Muscle of leg (tissue), 16 donors: ENCODE data around the gene MACROH2A1. TPM values are rescaled to one million over a fixed set of nuclear protein-coding genes. Genes with fewer than 3 reads are reported as not detected.

Experiments
- DNase-seq: peaks from one replicate; pipeline ENCODE4 v3.0.0; 2013
- H3K27ac ChIP-seq: one replicate; pipeline ENCODE4 v1.5.1; 2013; ENCODE audit warnings: mild to moderate bottlenecking, low read length, control low read depth
- H3K27me3 ChIP-seq: one replicate; pipeline ENCODE4 v1.6.1; 2013; ENCODE audit warnings: low read length; ENCODE audit not compliant: control insufficient read depth, insufficient read depth
- H3K36me3 ChIP-seq: one replicate; pipeline ENCODE4 v1.6.1; 2013; ENCODE audit warnings: low read length; ENCODE audit not compliant: control insufficient read depth, insufficient read depth
- H3K4me1 ChIP-seq: one replicate; pipeline ENCODE4 v1.6.1; 2013; ENCODE audit warnings: low read length; ENCODE audit not compliant: control insufficient read depth, insufficient read depth
- H3K4me3 ChIP-seq: one replicate; pipeline ENCODE4 v1.5.1; 2013; ENCODE audit warnings: low read length, control low read depth
- H3K9me3 ChIP-seq: replicated peaks from 2 replicates; pipeline ENCODE4 v1.6.1; 2013; ENCODE audit warnings: low read depth, low read length; ENCODE audit not compliant: control insufficient read depth
- WGBS: methylation state at CpG from one replicate; pipeline ENCODE4 v1.1.5; 2013; ENCODE audit warnings: missing lambda C conversion rate; ENCODE audit not compliant: insufficient coverage; 5-methylcytosine and 5-hydroxymethylcytosine counted together
- long read RNA-seq, 11 donors: transcript quantifications; one replicate each; lab custom pipeline, GENCODE V29; 2026
- polyA plus RNA-seq, 8 donors: library from polyadenylated mRNA; unstranded; fragments of 120-200 nt; gene quantifications; one replicate each; pipeline versions ENCODE4 v1.2.1 to v1.2.3, GENCODE V29; 2013; ENCODE audit warnings: inconsistent platforms in 1 of 8, low replicate concordance in 1 of 8; ENCODE audit not compliant: insufficient read length in 8 of 8, insufficient read depth in 1 of 8
- total RNA-seq: library from RNA; stranded (reverse); fragments of 120-200 nt; gene quantifications from one replicate; pipeline ENCODE4 v1.2.4, GENCODE V29; 2013

Gene MACROH2A1
- total RNA-seq: 103 TPM
- 100 to 1,000 TPM; 103 to 117 (median 112) TPM for polyA plus RNA-seq
- long read RNA-seq, donor 1, partial matches to known transcripts: 0 of 6 reads
- long read RNA-seq, donor 1, other reads (novel, unspliced or antisense): 0 of 6 reads
- long read RNA-seq, donor 2, partial matches to known transcripts: 0 of 4 reads
- long read RNA-seq, donor 2, other reads (novel, unspliced or antisense): 0 of 4 reads
- long read RNA-seq, donor 3, transcript H2AFY-202 (9 exons, 1,859 nt): major isoform, 11 of 41 reads
- long read RNA-seq, donor 3, partial matches to known transcripts: 0 of 41 reads
- long read RNA-seq, donor 3, other reads (novel, unspliced or antisense): 24 of 41 reads
- long read RNA-seq, donor 4, full-length matches to known transcripts: 18 of 34 reads
- long read RNA-seq, donor 4, partial matches to known transcripts: 10 of 34 reads
- long read RNA-seq, donor 4, other reads (novel, unspliced or antisense): 6 of 34 reads
- long read RNA-seq, donor 5, full-length matches to known transcripts: 38 of 86 reads
- long read RNA-seq, donor 5, partial matches to known transcripts: 10 of 86 reads
- long read RNA-seq, donor 5, other reads (novel, unspliced or antisense): 38 of 86 reads
- long read RNA-seq, donor 6, transcript H2AFY-217 (9 exons, 2,789 nt): minor isoform, 7 of 50 reads
- long read RNA-seq, donor 6, transcript H2AFY-202 (9 exons, 1,859 nt): major isoform, 13 of 50 reads
- long read RNA-seq, donor 6, partial matches to known transcripts: 8 of 50 reads
- long read RNA-seq, donor 6, other reads (novel, unspliced or antisense): 14 of 50 reads
- long read RNA-seq, donor 7, transcript H2AFY-202 (9 exons, 1,859 nt): major isoform, 10 of 41 reads
- long read RNA-seq, donor 7, partial matches to known transcripts: 7 of 41 reads
- long read RNA-seq, donor 7, other reads (novel, unspliced or antisense): 13 of 41 reads
- long read RNA-seq, donor 8, transcript H2AFY-202 (9 exons, 1,859 nt): major isoform, 7 of 21 reads
- long read RNA-seq, donor 8, partial matches to known transcripts: 0 of 21 reads
- long read RNA-seq, donor 8, other reads (novel, unspliced or antisense): 7 of 21 reads
- long read RNA-seq, donor 9, transcript H2AFY-207 (2 exons, 2,769 nt): major isoform, 7 of 25 reads
- long read RNA-seq, donor 9, partial matches to known transcripts: 0 of 25 reads
- long read RNA-seq, donor 9, other reads (novel, unspliced or antisense): 7 of 25 reads
- long read RNA-seq, donor 10, partial matches to known transcripts: 10 of 34 reads
- long read RNA-seq, donor 10, other reads (novel, unspliced or antisense): 11 of 34 reads
- long read RNA-seq, donor 11, transcript H2AFY-202 (9 exons, 1,859 nt): major isoform, 11 of 23 reads
- long read RNA-seq, donor 11, partial matches to known transcripts: 0 of 23 reads
- long read RNA-seq, donor 11, other reads (novel, unspliced or antisense): 9 of 23 reads

- under 1% methylated on average over 108 of the region's 109 CpGs for WGBS
- H3K36me3 ChIP-seq: peaks cover 2% of the 10 kb centered on the region
- H3K27ac ChIP-seq: peak within 1 kb of the TSS; percentile 91
- peak; percentile 95 for DNase-seq
- peak within 1 kb of the TSS; percentile 85 for H3K4me3 ChIP-seq
- no peaks in the 10 kb centered on the region for H3K9me3 ChIP-seq
- no peaks in the 10 kb centered on the region for H3K27me3 ChIP-seq
- H3K4me1 ChIP-seq: peaks cover 38% of the 10 kb centered on the region
Measured at GRCh38 chr5:135398855-135399793, at the start of gene MACROH2A1. Gene MACROH2A1, minus strand, starts transcription at chr5:135399231. Its CDS starts 10,138 bp downstream, at chr5:135389093.

GRCh38 chr5:135448071-135448739 lies 49.2 kb upstream of the MACROH2A1 start:
- no peak for DNase-seq
- H3K27me3 ChIP-seq: peaks cover 20% of the 10 kb centered on the region

GRCh38 chr5:135447298-135447929 lies 48.4 kb upstream of the MACROH2A1 start, which contains the start of gene DCANP1:
Gene DCANP1, minus strand, starts transcription at chr5:135447348. Its CDS starts 240 bp downstream, at chr5:135447108.
- H3K36me3 ChIP-seq: no peaks in the 10 kb centered on the region
- no peak within 1 kb of the TSS for H3K4me3 ChIP-seq
- H3K27ac ChIP-seq: no peak within 1 kb of the TSS
- 50% methylated on average over 1 of the region's 5 CpGs for WGBS
- peaks cover 17% of the 10 kb centered on the region for H3K27me3 ChIP-seq
- no peaks in the 10 kb centered on the region for H3K9me3 ChIP-seq
- peaks cover 45% of the 10 kb centered on the region for H3K4me1 ChIP-seq
- DNase-seq: no peak

More at GRCh38 chr5:135448071-135448739, 49.2 kb upstream of the MACROH2A1 start:
- no peak overlapping the region for H3K27ac ChIP-seq
- H3K9me3 ChIP-seq: no peaks in the 10 kb centered on the region
- H3K36me3 ChIP-seq: no peaks in the 10 kb centered on the region
- 84% methylated on average over 6 of the region's 9 CpGs for WGBS
- H3K4me1 ChIP-seq: peaks cover 37% of the 10 kb centered on the region
- no peak overlapping the region for H3K4me3 ChIP-seq

- peaks cover 47% of the 10 kb centered on the region for H3K4me1 ChIP-seq
- no peaks in the 10 kb centered on the region for H3K36me3 ChIP-seq
- H3K4me3 ChIP-seq: no peak overlapping the region
- no peak overlapping the region for H3K27ac ChIP-seq
- no peaks in the 10 kb centered on the region for H3K9me3 ChIP-seq
- DNase-seq: peak; percentile 80
- peaks cover 16% of the 10 kb centered on the region for H3K27me3 ChIP-seq
- WGBS: 36% methylated on average over 7 of the region's 7 CpGs
Measured at GRCh38 chr5:135446615-135447014, 47.6 kb upstream of the MACROH2A1 start.

GRCh38 chr5:135446206-135446605 lies 47.2 kb upstream of the MACROH2A1 start:
- WGBS: 73% methylated on average over 9 of the region's 9 CpGs
- no peak for DNase-seq
- Histone ChIP-seq H3K27ac (no peak overlapping the region), H3K4me3 (no peak overlapping the region), H3K4me1 (peaks cover 52% of the 10 kb centered on the region), H3K36me3 (no peaks in the 10 kb centered on the region), H3K9me3 (no peaks in the 10 kb centered on the region), H3K27me3 (peaks cover 16% of the 10 kb centered on the region)

- H3K4me3 ChIP-seq: no peak overlapping the region
- no peaks in the 10 kb centered on the region for H3K36me3 ChIP-seq
- H3K27me3 ChIP-seq: peaks cover 16% of the 10 kb centered on the region
- peaks cover 59% of the 10 kb centered on the region for H3K4me1 ChIP-seq
- no peak overlapping the region for H3K27ac ChIP-seq
- 76% methylated on average over 10 of the region's 14 CpGs for WGBS
- no peaks in the 10 kb centered on the region for H3K9me3 ChIP-seq
- DNase-seq: no peak
Measured at GRCh38 chr5:135445306-135445985, 46.4 kb upstream of the MACROH2A1 start.

GRCh38 chr5:135444881-135445280 lies 45.9 kb upstream of the MACROH2A1 start:
- 83% methylated on average over 5 of the region's 6 CpGs for WGBS
- H3K4me1 ChIP-seq: peaks cover 63% of the 10 kb centered on the region

GRCh38 chr5:135444360-135444759 lies 45.3 kb upstream of the MACROH2A1 start:
- WGBS: 61% methylated on average over 11 of the region's 13 CpGs
- Histone ChIP-seq H3K27ac (no peak overlapping the region), H3K27me3 (peaks cover 9% of the 10 kb centered on the region), H3K9me3 (no peaks in the 10 kb centered on the region), H3K4me3 (no peak overlapping the region), H3K36me3 (no peaks in the 10 kb centered on the region), H3K4me1 (peaks cover 68% of the 10 kb centered on the region)
- no peak for DNase-seq

More at GRCh38 chr5:135444881-135445280, 45.9 kb upstream of the MACROH2A1 start:
- Histone ChIP-seq H3K36me3 (no peaks in the 10 kb centered on the region), H3K4me3 (no peak overlapping the region), H3K9me3 (no peaks in the 10 kb centered on the region), H3K27me3 (peaks cover 14% of the 10 kb centered on the region), H3K27ac (no peak overlapping the region)
- no peak for DNase-seq
